ENCODE results near the gene STUM. TPM values are rescaled to one million over a fixed set of nuclear protein-coding genes. Genes with fewer than 3 reads are reported as not detected.
"Not testable (repeated sequence)": the region's sequence is repeated elsewhere in the genome, so short reads cannot be mapped to it uniquely, and the experiment has no call there.

STUM gene
- polyA plus RNA-seq (2012; ENCODE audit: low read depth, missing spikeins): 0.13 TPM

GRCh38 chr1:226548256-226549093 lies at the start of gene STUM:
Gene STUM, plus strand, starts transcription at chr1:226548764. Its CDS starts 141 bp downstream, at chr1:226548905.
- FAIRE-seq (peak; percentile 48), DNase-seq (ENCODE audit: insufficient read length, low spot score) (peak; percentile 58)

GRCh38 chr1:226499699-226500098 lies 48.9 kb upstream of the STUM start:
- DNase-seq (ENCODE audit: insufficient read length, low spot score); FAIRE-seq: not testable (repeated sequence)

More at GRCh38 chr1:226548256-226549093, at the start of gene STUM:
- TF ChIP-seq POLR2AphosphoS5 (IDR thresholded peaks at IDR 0.05; ENCODE audit: low read depth, low read length) (no peak), SPI1 (IDR thresholded peaks at IDR 0.05; ENCODE audit: low read depth, low read length) (no peak), POU2F2 (IDR thresholded peaks at IDR 0.05; ENCODE audit: low read depth, low read length) (no peak), PAX5 (IDR thresholded peaks at IDR 0.05; ENCODE audit: insufficient read depth, low read length, severe bottlenecking) (no peak), TAF1 (IDR thresholded peaks at IDR 0.05; ENCODE audit: low read depth, low read length) (no peak), POLR2A (IDR thresholded peaks at IDR 0.05; ENCODE audit: low read depth, low read length) (no peak)

- FAIRE-seq (no peak), DNase-seq (ENCODE audit: insufficient read length, low spot score) (no peak)
- no peak for TF ChIP-seq SPI1 (IDR thresholded peaks at IDR 0.05; ENCODE audit: low read depth, low read length)
- no peak for TF ChIP-seq POLR2AphosphoS5 (IDR thresholded peaks at IDR 0.05; ENCODE audit: low read depth, low read length)
- no peak for TF ChIP-seq POU2F2 (IDR thresholded peaks at IDR 0.05; ENCODE audit: low read depth, low read length)
- no peak for TF ChIP-seq POLR2A (IDR thresholded peaks at IDR 0.05; ENCODE audit: low read depth, low read length)
- no peak for TF ChIP-seq TAF1 (IDR thresholded peaks at IDR 0.05; ENCODE audit: low read depth, low read length)
- no peak for TF ChIP-seq PAX5 (IDR thresholded peaks at IDR 0.05; ENCODE audit: insufficient read depth, low read length, severe bottlenecking)
These were observed 42.5 kb upstream of the STUM start for GRCh38 chr1:226506021-226506420.

- no peak for FAIRE-seq
- DNase-seq (ENCODE audit: insufficient read length, low spot score): no peak
- TF ChIP-seq POU2F2 (IDR thresholded peaks at IDR 0.05; ENCODE audit: low read depth, low read length): no peak
These were observed 41.6 kb upstream of the STUM start for GRCh38 chr1:226506921-226507320.

GRCh38 chr1:226510453-226510852 lies 38.1 kb upstream of the STUM start:
- no peak for DNase-seq (ENCODE audit: insufficient read length, low spot score)
- TF ChIP-seq PAX5 (IDR thresholded peaks at IDR 0.05; ENCODE audit: insufficient read depth, low read length, severe bottlenecking) (no peak), POLR2A (IDR thresholded peaks at IDR 0.05; ENCODE audit: low read depth, low read length) (no peak), POU2F2 (IDR thresholded peaks at IDR 0.05; ENCODE audit: low read depth, low read length) (no peak), TAF1 (IDR thresholded peaks at IDR 0.05; ENCODE audit: low read depth, low read length) (no peak), SPI1 (IDR thresholded peaks at IDR 0.05; ENCODE audit: low read depth, low read length) (no peak), POLR2AphosphoS5 (IDR thresholded peaks at IDR 0.05; ENCODE audit: low read depth, low read length) (no peak)
- no peak for FAIRE-seq

GRCh38 chr1:226511296-226511695 lies 37.3 kb upstream of the STUM start:
- TF ChIP-seq POU2F2 (IDR thresholded peaks at IDR 0.05; ENCODE audit: low read depth, low read length): no peak
- TF ChIP-seq SPI1 (IDR thresholded peaks at IDR 0.05; ENCODE audit: low read depth, low read length): no peak
- TF ChIP-seq PAX5 (IDR thresholded peaks at IDR 0.05; ENCODE audit: insufficient read depth, low read length, severe bottlenecking): no peak
- no peak for TF ChIP-seq POLR2AphosphoS5 (IDR thresholded peaks at IDR 0.05; ENCODE audit: low read depth, low read length)
- no peak for TF ChIP-seq TAF1 (IDR thresholded peaks at IDR 0.05; ENCODE audit: low read depth, low read length)
- TF ChIP-seq POLR2A (IDR thresholded peaks at IDR 0.05; ENCODE audit: low read depth, low read length): no peak
- no peak for DNase-seq (ENCODE audit: insufficient read length, low spot score)
- no peak for FAIRE-seq

- DNase-seq (ENCODE audit: insufficient read length, low spot score): no peak
- no peak for FAIRE-seq
- TF ChIP-seq TAF1 (IDR thresholded peaks at IDR 0.05; ENCODE audit: low read depth, low read length): no peak
- no peak for TF ChIP-seq POU2F2 (IDR thresholded peaks at IDR 0.05; ENCODE audit: low read depth, low read length)
- no peak for TF ChIP-seq PAX5 (IDR thresholded peaks at IDR 0.05; ENCODE audit: insufficient read depth, low read length, severe bottlenecking)
- TF ChIP-seq SPI1 (IDR thresholded peaks at IDR 0.05; ENCODE audit: low read depth, low read length): no peak
- no peak for TF ChIP-seq POLR2A (IDR thresholded peaks at IDR 0.05; ENCODE audit: low read depth, low read length)
- TF ChIP-seq POLR2AphosphoS5 (IDR thresholded peaks at IDR 0.05; ENCODE audit: low read depth, low read length): no peak
These were observed 36.4 kb upstream of the STUM start for GRCh38 chr1:226512076-226512728.

GRCh38 chr1:226518375-226518774 lies 30.2 kb upstream of the STUM start:
- no peak for DNase-seq (ENCODE audit: insufficient read length, low spot score)
- TF ChIP-seq PAX5 (IDR thresholded peaks at IDR 0.05; ENCODE audit: insufficient read depth, low read length, severe bottlenecking): no peak
- no peak for TF ChIP-seq POU2F2 (IDR thresholded peaks at IDR 0.05; ENCODE audit: low read depth, low read length)
- TF ChIP-seq SPI1 (IDR thresholded peaks at IDR 0.05; ENCODE audit: low read depth, low read length): no peak
- no peak for TF ChIP-seq POLR2A (IDR thresholded peaks at IDR 0.05; ENCODE audit: low read depth, low read length)
- TF ChIP-seq TAF1 (IDR thresholded peaks at IDR 0.05; ENCODE audit: low read depth, low read length): no peak
- no peak for TF ChIP-seq POLR2AphosphoS5 (IDR thresholded peaks at IDR 0.05; ENCODE audit: low read depth, low read length)
- no peak for FAIRE-seq

- FAIRE-seq: no peak
- DNase-seq (ENCODE audit: insufficient read length, low spot score): no peak
- no peak for TF ChIP-seq PAX5 (IDR thresholded peaks at IDR 0.05; ENCODE audit: insufficient read depth, low read length, severe bottlenecking)
- no peak for TF ChIP-seq POLR2A (IDR thresholded peaks at IDR 0.05; ENCODE audit: low read depth, low read length)
- TF ChIP-seq POLR2AphosphoS5 (IDR thresholded peaks at IDR 0.05; ENCODE audit: low read depth, low read length): no peak
- TF ChIP-seq POU2F2 (IDR thresholded peaks at IDR 0.05; ENCODE audit: low read depth, low read length): no peak
- no peak for TF ChIP-seq TAF1 (IDR thresholded peaks at IDR 0.05; ENCODE audit: low read depth, low read length)
- no peak for TF ChIP-seq SPI1 (IDR thresholded peaks at IDR 0.05; ENCODE audit: low read depth, low read length)
These were observed 29.4 kb upstream of the STUM start for GRCh38 chr1:226519135-226519534.

Data from GM12891 (cell line).